PC-9 (cell line): Measurements from ENCODE around the gene TCIRG1. TPM values are rescaled to one million over a fixed set of nuclear protein-coding genes. Genes with fewer than 3 reads are reported as not detected.

Source experiments
- BruUV-seq: library from RNA; stranded (reverse); fragments of 400-500 nt; replicated peaks from 2 replicates; lab custom pipeline; 2021; lab: Mats Ljungman, UMichigan
- CTCF ChIA-PET: fragments of 300-600 bp; sonication (Branson Sonifier 250); formaldehyde crosslinking; loops from one replicate; lab custom pipeline; 2022; ENCODE audit warnings: antibody characterized with exemption; lab: Charles Lee
- POLR2A ChIA-PET: fragments of 300-600 bp; sonication (Branson Sonifier 250); formaldehyde crosslinking; loops from one replicate; lab custom pipeline; 2022; ENCODE audit warnings: antibody characterized with exemption; ENCODE audit not compliant: unreplicated experiment; lab: Charles Lee
- DNase-seq, 2 experiments: peaks; one replicate each; pipeline versions ENCODE4 v3.0.0 to v3.0.0-alpha.2; 2015 to 2022; ENCODE audit warnings: mixed read lengths in 1 of 2
- H2AFZ ChIP-seq: fragments of 200-600 bp; sonication (generic); 2 replicates; pipeline ENCODE4 v1.8.1; 2017; ENCODE audit warnings: antibody characterized with exemption
- H3F3A ChIP-seq: fragments of 200-600 bp; sonication (generic); 2 replicates; pipeline ENCODE4 v1.8.1; 2017; ENCODE audit warnings: antibody characterized with exemption, mild to moderate bottlenecking, low read depth; ENCODE audit not compliant: insufficient read depth
- H3K27ac ChIP-seq: fragments of 200-600 bp; sonication (generic); 2 replicates; pipeline ENCODE4 v1.6.1; 2016; ENCODE audit warnings: mixed run types
- H3K27me3 ChIP-seq: fragments of 200-600 bp; sonication (generic); 2 replicates; pipeline ENCODE4 v1.6.1; 2016; ENCODE audit warnings: low read depth, mixed run types; ENCODE audit not compliant: insufficient read depth
- H3K36me3 ChIP-seq: fragments of 200-600 bp; sonication (generic); 2 replicates; pipeline ENCODE4 v1.6.1; 2016; ENCODE audit warnings: low read depth, mixed run types
- H3K4me1 ChIP-seq: fragments of 200-600 bp; sonication (generic); replicated peaks from 2 replicates; pipeline ENCODE4 v1.6.1; 2016; ENCODE audit warnings: mixed run types; ENCODE audit not compliant: insufficient read depth
- H3K4me2 ChIP-seq: fragments of 200-600 bp; sonication (generic); 2 replicates; pipeline ENCODE4 v1.6.1; 2017; ENCODE audit warnings: mixed run types
- H3K4me3 ChIP-seq: fragments of 200-600 bp; sonication (generic); 2 replicates; pipeline ENCODE4 v1.6.1; 2016; ENCODE audit warnings: mixed run types
- H3K79me2 ChIP-seq: fragments of 200-600 bp; sonication (generic); 2 replicates; pipeline ENCODE4 v1.6.1; 2017; ENCODE audit warnings: low read depth, mixed run types
- H3K9me2 ChIP-seq: fragments of 200-600 bp; sonication (generic); 2 replicates; pipeline ENCODE4 v1.8.1; 2017; ENCODE audit warnings: mild to moderate bottlenecking; ENCODE audit not compliant: insufficient read depth
- H3K9me3 ChIP-seq: fragments of 200-600 bp; sonication (generic); 2 replicates; pipeline ENCODE4 v1.8.1; 2016; ENCODE audit warnings: low read depth; ENCODE audit not compliant: insufficient read depth
- H4K20me1 ChIP-seq: fragments of 200-600 bp; sonication (generic); 2 replicates; pipeline ENCODE4 v1.8.1; 2017; ENCODE audit not compliant: insufficient read depth
- CTCF ChIP-seq: fragments of 200-600 bp; sonication (generic); conservative IDR thresholded peaks from 2 replicates; pipeline ENCODE4 v1.6.1; 2017; ENCODE audit warnings: mixed run types, antibody characterized with exemption, mild to moderate bottlenecking, moderate library complexity
- EZH2 ChIP-seq: fragments of 200-600 bp; sonication (generic); IDR thresholded peaks from 2 replicates; pipeline ENCODE4 v1.8.0; 2017; ENCODE audit warnings: antibody characterized with exemption, low read depth
- intact Hi-C: fragments of 100-400 bp; cut with micrococcal nuclease; formaldehyde crosslinking; loops from one replicate; pipeline ENCODE4 v1.10.0; 2022; ENCODE audit not compliant: unreplicated experiment
- total RNA-seq: library from RNA; stranded (reverse); gene quantifications from 2 replicates; pipeline ENCODE4 v1.2.3, GENCODE V29; 2021

TCIRG1 gene
- total RNA-seq, 1 experiment from 2014 or later, result 125 TPM

DNA sequence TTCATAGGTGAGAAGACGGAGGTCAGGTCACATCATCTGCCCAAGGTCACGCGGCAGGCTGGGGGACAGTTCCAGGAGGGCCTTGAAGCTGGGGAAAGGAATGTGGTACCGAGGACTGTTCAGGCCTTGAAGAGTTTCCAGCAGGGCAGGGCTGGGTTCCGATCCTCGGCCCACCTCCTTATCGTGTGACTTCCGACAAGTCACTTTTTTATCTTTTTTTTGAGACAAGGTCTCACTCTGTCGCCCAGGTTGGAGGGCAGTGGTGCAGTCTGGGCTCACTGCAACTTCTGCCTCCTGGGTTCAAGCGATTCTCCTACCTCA is 7.7 kb upstream of the TCIRG1 start:
- H3K27ac ChIP-seq, result peak overlapping the region; percentile 3; the same call in 1 of the 2 replicates
- peaks cover 49% of the 10 kb centered on the region for H3K79me2 ChIP-seq
- no peaks in the 10 kb centered on the region for H3K9me3 ChIP-seq
- H3K4me1 ChIP-seq, result peaks cover 36% of the 10 kb centered on the region
- peak overlapping the region; percentile 89 for H2AFZ ChIP-seq
- peak overlapping the region; percentile 91 for H3K4me3 ChIP-seq
- H3F3A ChIP-seq, result peaks cover 42% of the 10 kb centered on the region
- ChIA-PET CTCF (no interaction called here), POLR2A (no interaction called here)
- H4K20me1 ChIP-seq, result no peaks in the 10 kb centered on the region
- H3K36me3 ChIP-seq, result peaks cover 7% of the 10 kb centered on the region; the same call in 1 of the 2 replicates
- peak overlapping the region; percentile 83 for H3K4me2 ChIP-seq
- H3K9me2 ChIP-seq, result no peaks in the 10 kb centered on the region
- no peaks in the 10 kb centered on the region for H3K27me3 ChIP-seq
- intact Hi-C loops, result no loop called here
- no peak for DNase-seq
- TF ChIP-seq EZH2 (no peak), CTCF (no peak)
- BruUV-seq, result TSS peak; percentile 27

- BruUV-seq, result no TSS peak
- no peak overlapping the region for H3K27ac ChIP-seq
- ChIA-PET CTCF (no interaction called here), POLR2A (no interaction called here)
- H3K4me3 ChIP-seq, result peak overlapping the region; percentile 91; the same call in 1 of the 2 replicates
- DNase-seq, result no peak
- no peaks in the 10 kb centered on the region for H3K9me3 ChIP-seq
- TF ChIP-seq EZH2 (no peak), CTCF (no peak)
- peaks cover 7% of the 10 kb centered on the region; the same call in 1 of the 2 replicates for H3K36me3 ChIP-seq
- H3K9me2 ChIP-seq, result no peaks in the 10 kb centered on the region
- H3K4me1 ChIP-seq, result peaks cover 36% of the 10 kb centered on the region
- peaks cover 47% of the 10 kb centered on the region for H3K79me2 ChIP-seq
- intact Hi-C loops, result no loop called here
- peak overlapping the region; percentile 83 for H3K4me2 ChIP-seq
- no peaks in the 10 kb centered on the region for H4K20me1 ChIP-seq
- peaks cover 50% of the 10 kb centered on the region for H3F3A ChIP-seq
- no peak overlapping the region for H2AFZ ChIP-seq
- H3K27me3 ChIP-seq, result no peaks in the 10 kb centered on the region
These were observed 6.8 kb upstream of the TCIRG1 start for GRCh38 chr11:68032003-68032402.

- H3K4me3 ChIP-seq, result no peak overlapping the region
- no peak overlapping the region for H3K27ac ChIP-seq
- H3K79me2 ChIP-seq, result peaks cover 39% of the 10 kb centered on the region
- no peaks in the 10 kb centered on the region for H3K9me3 ChIP-seq
- no TSS peak for BruUV-seq
- H3K4me2 ChIP-seq, result no peak overlapping the region
- H2AFZ ChIP-seq, result no peak overlapping the region
- no peaks in the 10 kb centered on the region for H3K27me3 ChIP-seq
- DNase-seq, result no peak
- intact Hi-C loops, result no loop called here
- H3K36me3 ChIP-seq, result peaks cover 7% of the 10 kb centered on the region; the same call in 1 of the 2 replicates
- no peak for TF ChIP-seq EZH2
- TF ChIP-seq CTCF, result no peak
- ChIA-PET CTCF (no interaction called here), POLR2A (no interaction called here)
- H3K9me2 ChIP-seq, result no peaks in the 10 kb centered on the region
- H4K20me1 ChIP-seq, result no peaks in the 10 kb centered on the region
- H3F3A ChIP-seq, result peaks cover 61% of the 10 kb centered on the region
- peaks cover 30% of the 10 kb centered on the region for H3K4me1 ChIP-seq
These were observed 5.7 kb upstream of the TCIRG1 start for GRCh38 chr11:68032997-68033707.
